HepG2 (cell line): ENCODE measurements around the gene LOC128125822.

ENCODE experiments used
- BRF2 ChIP-seq: sonication (generic); formaldehyde crosslinking; IDR thresholded peaks from 2 replicates; pipeline ENCODE4 v1.8.1; 2022; ENCODE audit warnings: mild to moderate bottlenecking, missing genetic modification reagents
- CSRNP1 ChIP-seq: sonication (generic); formaldehyde crosslinking; IDR thresholded peaks from 2 replicates; pipeline ENCODE4 v1.8.1; 2023; ENCODE audit warnings: mild to moderate bottlenecking, missing genetic modification reagents
- HCFC1 ChIP-seq: fragments of 150-350 bp; IDR thresholded peaks from 2 replicates; pipeline ENCODE4 v1.6.1; 2014; ENCODE audit warnings: low read depth, low read length
- MIER2 ChIP-seq: IDR thresholded peaks from 2 replicates; pipeline ENCODE4 v1.6.1; 2016; ENCODE audit warnings: missing biosample characterization, missing genetic modification reagents
- PHF5A ChIP-seq: IDR thresholded peaks from one replicate; pipeline ENCODE4 v1.6.1; 2018; ENCODE audit warnings: low read depth, missing genetic modification reagents; ENCODE audit not compliant: unreplicated experiment
- POLR2AphosphoS2 ChIP-seq: IDR thresholded peaks from 2 replicates; pipeline ENCODE4 v1.6.1; 2011; ENCODE audit warnings: low read depth, low read length, improper control_type of control experiment
- REPIN1 ChIP-seq: sonication (generic); formaldehyde crosslinking; IDR thresholded peaks from 2 replicates; pipeline ENCODE4 v1.8.0; 2022; ENCODE audit warnings: missing genetic modification reagents, low read depth, mild to moderate bottlenecking, borderline replicate concordance
- TOPORS ChIP-seq: sonication (generic); formaldehyde crosslinking; IDR thresholded peaks from 2 replicates; pipeline ENCODE4 v1.8.0; 2023; ENCODE audit warnings: mild to moderate bottlenecking, missing genetic modification reagents
- UBTF ChIP-seq: sonication (generic); formaldehyde crosslinking; IDR thresholded peaks from 2 replicates; pipeline ENCODE4 v1.4.0; 2020; ENCODE audit warnings: mild to moderate bottlenecking, missing genetic modification reagents
- ZBTB33 ChIP-seq: sonication (generic); formaldehyde crosslinking; IDR thresholded peaks from 2 replicates; pipeline ENCODE4 v1.4.0; 2020; ENCODE audit warnings: missing genetic modification reagents
- ZBTB39 ChIP-seq: sonication (generic); formaldehyde crosslinking; IDR thresholded peaks from 2 replicates; pipeline ENCODE4 v1.5.0; 2020; ENCODE audit warnings: missing genetic modification reagents
- ZMYM4 ChIP-seq: sonication (generic); formaldehyde crosslinking; IDR thresholded peaks from 2 replicates; pipeline ENCODE4 v1.8.1; 2023; ENCODE audit warnings: mild to moderate bottlenecking, missing genetic modification reagents
- ZNF232 ChIP-seq: sonication (generic); formaldehyde crosslinking; IDR thresholded peaks from 2 replicates; pipeline ENCODE4 v1.4.0; 2020; ENCODE audit warnings: missing genetic modification reagents, borderline replicate concordance
- ZNF414 ChIP-seq: sonication (generic); formaldehyde crosslinking; IDR thresholded peaks from 2 replicates; pipeline ENCODE4 v1.5.0; 2020; ENCODE audit warnings: missing genetic modification reagents
- ZNF503 ChIP-seq: sonication (generic); formaldehyde crosslinking; IDR thresholded peaks from 2 replicates; pipeline ENCODE4 v1.4.0; 2020; ENCODE audit warnings: missing genetic modification reagents

Gene LOC128125822

GRCh38 chr6:63565727-63566596, 6.3 kb upstream of the LOC128125822 start (continued):
- TF ChIP-seq TOPORS (CRISPR knock-in tag) (0 out of 2 replicates have a peak, but pooled peaks have one; percentile 19), ZNF414 (0 out of 2 replicates have a peak, but pooled peaks have one; percentile 56), HCFC1 (no peak), ZBTB33 (CRISPR knock-in tag) (no peak), PHF5A (peak; percentile 10), BRF2 (CRISPR knock-in tag) (0 out of 2 replicates have a peak, but pooled peaks have one; percentile 19), MIER2 (no peak), ZNF232 (CRISPR knock-in tag) (no peak), ZMYM4 (CRISPR knock-in tag) (peak; percentile 8; the same call in 1 of the 2 replicates), ZBTB39 (CRISPR knock-in tag) (peak; percentile 50; the same call in 1 of the 2 replicates), ZNF503 (CRISPR knock-in tag) (0 out of 2 replicates have a peak, but pooled peaks have one; percentile 2), UBTF (CRISPR knock-in tag) (0 out of 2 replicates have a peak, but pooled peaks have one; percentile 5), REPIN1 (CRISPR knock-in tag) (0 out of 2 replicates have a peak, but pooled peaks have one; percentile 38), POLR2AphosphoS2 (0 out of 2 replicates have a peak, but pooled peaks have one; percentile 14), CSRNP1 (CRISPR knock-in tag) (peak; percentile 68; the same call in 1 of the 2 replicates)
